GF-D8 (cell line): ENCODE measurements around the gene KIF4A.

ENCODE experiments used
- DNase-seq: peaks from one replicate; lab custom pipeline; 2025; lab: John Stamatoyannopoulos, UW

The KIF4A gene

GRCh38 chrX:70402721-70403120 lies 112.8 kb downstream of the KIF4A start:
- DNase-seq: no peak

GRCh38 chrX:70405003-70405402 lies 115.1 kb downstream of the KIF4A start:
- no peak for DNase-seq

- no peak for DNase-seq
Measured at GRCh38 chrX:70410921-70411320, 121.0 kb downstream of the KIF4A start.

- DNase-seq: no peak
Measured at GRCh38 chrX:70411475-70411874, 121.6 kb downstream of the KIF4A start.

GRCh38 chrX:70421618-70422017 lies 131.7 kb downstream of the KIF4A start:
- no peak for DNase-seq

- DNase-seq: no peak
Measured at GRCh38 chrX:70422851-70423341, 133.0 kb downstream of the KIF4A start, which contains the start of gene GDPD2. Gene GDPD2, plus strand, starts transcription at chrX:70423314. Its CDS starts 1,671 bp downstream, at chrX:70424985.

- no peak for DNase-seq
Measured at GRCh38 chrX:70423936-70424675, 134.2 kb downstream of the KIF4A start.

- DNase-seq: no peak
Measured at GRCh38 chrX:70424801-70425200, 134.9 kb downstream of the KIF4A start.

GRCh38 chrX:70426286-70427278 lies 136.7 kb downstream of the KIF4A start:
- DNase-seq: no peak

GRCh38 chrX:70427365-70427764 lies 137.5 kb downstream of the KIF4A start:
- no peak for DNase-seq

- no peak for DNase-seq
Measured at GRCh38 chrX:70429759-70430158, 139.9 kb downstream of the KIF4A start.

GRCh38 chrX:70432936-70433847 lies 143.3 kb downstream of the KIF4A start:
- no peak for DNase-seq

GRCh38 chrX:70433848-70434351 lies 144.0 kb downstream of the KIF4A start:
- DNase-seq: no peak

GRCh38 chrX:70434352-70434866 lies 144.5 kb downstream of the KIF4A start:
- DNase-seq: no peak

GRCh38 chrX:70434914-70435586 lies 145.1 kb downstream of the KIF4A start:
- DNase-seq: no peak

- no peak for DNase-seq
Measured at GRCh38 chrX:70436343-70436742, 146.4 kb downstream of the KIF4A start.

GRCh38 chrX:70437011-70437410 lies 147.1 kb downstream of the KIF4A start:
- DNase-seq: no peak

- DNase-seq: no peak
Measured at GRCh38 chrX:70437921-70438665, 148.2 kb downstream of the KIF4A start.

GRCh38 chrX:70439016-70439415 lies 149.1 kb downstream of the KIF4A start:
- no peak for DNase-seq

GRCh38 chrX:70442224-70442623 lies 152.3 kb downstream of the KIF4A start:
- no peak for DNase-seq
